ENCODE results near the gene C5.

DNA sequence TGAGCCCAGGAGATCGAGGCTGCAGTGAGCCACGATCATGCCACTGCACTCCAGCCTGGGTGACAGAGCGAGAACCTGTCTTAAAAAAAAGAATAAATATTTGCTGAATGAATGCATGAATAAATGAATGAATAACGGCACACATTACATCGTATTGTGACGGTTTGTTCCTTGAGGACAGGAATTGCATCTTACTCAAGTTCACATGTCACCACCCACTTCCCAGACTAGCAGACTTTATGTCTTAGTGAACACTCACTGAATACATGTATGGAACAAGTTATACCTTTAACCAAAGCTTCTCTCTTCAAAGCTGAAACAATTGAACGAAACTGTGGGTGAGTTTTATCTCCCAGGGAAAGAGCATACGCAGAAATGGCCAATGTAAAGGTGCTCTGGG lies 70.3 kb downstream of the C5 start:
- TF ChIP-seq, protein P1, sequence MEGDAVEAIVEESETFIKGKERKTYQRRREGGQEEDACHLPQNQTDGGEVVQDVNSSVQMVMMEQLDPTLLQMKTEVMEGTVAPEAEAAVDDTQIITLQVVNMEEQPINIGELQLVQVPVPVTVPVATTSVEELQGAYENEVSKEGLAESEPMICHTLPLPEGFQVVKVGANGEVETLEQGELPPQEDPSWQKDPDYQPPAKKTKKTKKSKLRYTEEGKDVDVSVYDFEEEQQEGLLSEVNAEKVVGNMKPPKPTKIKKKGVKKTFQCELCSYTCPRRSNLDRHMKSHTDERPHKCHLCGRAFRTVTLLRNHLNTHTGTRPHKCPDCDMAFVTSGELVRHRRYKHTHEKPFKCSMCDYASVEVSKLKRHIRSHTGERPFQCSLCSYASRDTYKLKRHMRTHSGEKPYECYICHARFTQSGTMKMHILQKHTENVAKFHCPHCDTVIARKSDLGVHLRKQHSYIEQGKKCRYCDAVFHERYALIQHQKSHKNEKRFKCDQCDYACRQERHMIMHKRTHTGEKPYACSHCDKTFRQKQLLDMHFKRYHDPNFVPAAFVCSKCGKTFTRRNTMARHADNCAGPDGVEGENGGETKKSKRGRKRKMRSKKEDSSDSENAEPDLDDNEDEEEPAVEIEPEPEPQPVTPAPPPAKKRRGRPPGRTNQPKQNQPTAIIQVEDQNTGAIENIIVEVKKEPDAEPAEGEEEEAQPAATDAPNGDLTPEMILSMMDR (IDR thresholded peaks at IDR 0.05), result no peak
- TF ChIP-seq POLR2A (IDR thresholded peaks at IDR 0.05), result no peak
